Ovary (tissue), 3 donors: ENCODE results near the gene TMPRSS7.

Experiments
- CTCF ChIP-seq, 3 donors: fragments of 450-650 bp in 2 of 3; fragments of 200-600 bp in 1 of 3; IDR thresholded peaks; one replicate each; pipeline versions ENCODE4 v1.5.1 to v1.8.0; 2016 to 2022; ENCODE audit warnings: antibody characterized with exemption in 3 of 3, mild to moderate bottlenecking in 1 of 3
- EP300 ChIP-seq: sonication (generic); formaldehyde crosslinking; IDR thresholded peaks from one replicate; pipeline ENCODE4 v1.6.1; 2017; ENCODE audit warnings: antibody characterized with exemption
- POLR2A ChIP-seq: fragments of 450-650 bp; IDR thresholded peaks from one replicate; pipeline ENCODE4 v1.6.1; 2017; ENCODE audit warnings: antibody characterized with exemption, mild to moderate bottlenecking, moderate library complexity
- donor health status: DM: no; HTN: no; CAD: no.

GRCh38 chr3:111989061-111989678 lies 45.4 kb upstream of the TMPRSS7 start:
- TF ChIP-seq CTCF (IDR thresholded peaks at IDR 0.05) (peak; percentile 24 to 53 (median 42)), EP300 (no peak), POLR2A (no peak)
